PC-9 (cell line): ENCODE results near the gene PNPLA7.

ENCODE experiments used
- CTCF ChIP-seq: fragments of 200-600 bp; sonication (generic); conservative IDR thresholded peaks from 2 replicates; pipeline ENCODE4 v1.6.1; 2017; ENCODE audit warnings: mixed run types, antibody characterized with exemption, mild to moderate bottlenecking, moderate library complexity
- EZH2 ChIP-seq: fragments of 200-600 bp; sonication (generic); IDR thresholded peaks from 2 replicates; pipeline ENCODE4 v1.8.0; 2017; ENCODE audit warnings: antibody characterized with exemption, low read depth

- TF ChIP-seq CTCF (no peak), EZH2 (no peak)
These were observed 27.3 kb downstream of the PNPLA7 start for GRCh38 chr9:137522746-137523455.
